Measurements from ENCODE around the gene ZBTB34. TPM values are rescaled to one million over a fixed set of nuclear protein-coding genes. Genes with fewer than 3 reads are reported as not detected.

The ZBTB34 gene
- total and polyA plus RNA-seq, 9 of the 15 experiments (the other 6 are each of a cell fraction or from before 2014, with no cell fraction given), result 2.7 to 15.6 (median 9.8) TPM

DNA sequence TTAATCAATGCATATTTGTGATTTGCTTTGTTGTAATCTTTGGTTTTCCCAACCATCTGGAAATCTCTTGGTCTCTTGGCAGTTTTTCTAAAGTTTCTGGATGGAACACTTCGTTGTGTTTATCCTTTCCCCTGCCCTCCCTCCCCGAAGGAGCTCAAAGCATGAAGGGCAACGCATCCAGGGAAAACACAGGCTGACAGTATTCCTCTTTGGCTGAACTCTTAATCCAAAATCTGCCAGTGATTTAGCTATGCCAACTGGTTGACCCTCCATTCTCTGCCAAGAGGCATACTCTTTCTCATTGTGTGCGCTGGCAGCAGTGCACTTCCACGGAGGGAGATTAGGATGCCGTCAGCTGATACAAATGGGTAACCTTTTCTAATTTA is 20.5 kb downstream of the ZBTB34 start:
- in situ Hi-C loops (cut with MboI), result no loop called here
- no peak overlapping the region for H3K4me3 ChIP-seq
- H3K4me1 ChIP-seq (replicated peaks in 1 of 2; ENCODE audit: control insufficient read depth in 2 of 2, insufficient read depth in 2 of 2, low read length in 2 of 2), result peaks cover 0 to 6% of the 10 kb centered on the region in 2 experiments; a peak in 3 of 5 replicates
- H3K9me3 ChIP-seq (replicated peaks; ENCODE audit: control insufficient read depth, insufficient read depth, low read depth, low read length), result no peaks in the 10 kb centered on the region
- no peak overlapping the region for H3K9ac ChIP-seq (ENCODE audit: insufficient read depth in 1 of 2, low read depth in 2 of 2, low read length in 2 of 2)
- H3K4me2 ChIP-seq (ENCODE audit: insufficient read depth, low read length), result no peak overlapping the region
- no peak for DNase-seq (ENCODE audit: extremely low read depth in 1 of 4, low spot score in 3 of 4)
- no peaks in the 10 kb centered on the region for H3K9me1 ChIP-seq (ENCODE audit: control insufficient read depth, insufficient read depth, low read length)
- no peak overlapping the region for H3K27ac ChIP-seq (ENCODE audit: extremely low read depth, low read depth, low read length)
- TSS peak; percentile 12 for BruUV-seq (replicated peaks)
- no peak for FAIRE-seq
- CTCF ChIA-PET (ENCODE audit: low intra/inter-chr PET ratio), result no interaction called here
- H4K20me1 ChIP-seq (replicated peaks; ENCODE audit: control insufficient read depth, insufficient read depth, low read length), result peaks cover 15% of the 10 kb centered on the region; the same call in 1 of the 2 replicates
- no peak for ATAC-seq
- peaks cover 47% of the 10 kb centered on the region for H3K36me3 ChIP-seq (ENCODE audit: control insufficient read depth, insufficient read depth, low read length)
- POLR2A ChIA-PET, result interaction anchor here (0.5 to 0.6 kb wide), 2 partner anchors 24 to 235 kb away, joined by 3 to 4 read pairs; no protein-coding TSS in a partner anchor
- WGBS (ENCODE audit: insufficient coverage, low coverage, missing lambda C conversion rate), result 87% methylated on average over 6 of the region's 6 CpGs
- intact Hi-C loops (cut with micrococcal nuclease), result no loop called here
- H2AFZ ChIP-seq (ENCODE audit: low read depth, low read length), result no peak overlapping the region
- H3K27me3 ChIP-seq (ENCODE audit: control insufficient read depth in 2 of 2, insufficient read depth in 2 of 2, low read length in 2 of 2), result no peaks in the 10 kb centered on the region
- peaks cover 22% of the 10 kb centered on the region; the same call in 2 of the 3 replicates for H3K79me2 ChIP-seq (ENCODE audit: control insufficient read depth, insufficient read depth, low read length)
- TF ChIP-seq, protein P1, sequence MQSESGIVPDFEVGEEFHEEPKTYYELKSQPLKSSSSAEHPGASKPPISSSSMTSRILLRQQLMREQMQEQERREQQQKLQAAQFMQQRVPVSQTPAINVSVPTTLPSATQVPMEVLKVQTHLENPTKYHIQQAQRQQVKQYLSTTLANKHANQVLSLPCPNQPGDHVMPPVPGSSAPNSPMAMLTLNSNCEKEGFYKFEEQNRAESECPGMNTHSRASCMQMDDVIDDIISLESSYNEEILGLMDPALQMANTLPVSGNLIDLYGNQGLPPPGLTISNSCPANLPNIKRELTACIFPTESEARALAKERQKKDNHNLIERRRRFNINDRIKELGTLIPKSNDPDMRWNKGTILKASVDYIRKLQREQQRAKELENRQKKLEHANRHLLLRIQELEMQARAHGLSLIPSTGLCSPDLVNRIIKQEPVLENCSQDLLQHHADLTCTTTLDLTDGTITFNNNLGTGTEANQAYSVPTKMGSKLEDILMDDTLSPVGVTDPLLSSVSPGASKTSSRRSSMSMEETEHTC (IDR thresholded peaks at IDR 0.05), result no peak
- no peak for TF ChIP-seq DACH1 (IDR thresholded peaks at IDR 0.05; ENCODE audit: partially characterized antibody)
- TF ChIP-seq PTTG1 (tag; IDR thresholded peaks at IDR 0.05; ENCODE audit: low read depth), result no peak
- no peak for TF ChIP-seq FOXP1 (CRISPR knock-in tag; IDR thresholded peaks at IDR 0.05)
- TF ChIP-seq, protein P2, sequence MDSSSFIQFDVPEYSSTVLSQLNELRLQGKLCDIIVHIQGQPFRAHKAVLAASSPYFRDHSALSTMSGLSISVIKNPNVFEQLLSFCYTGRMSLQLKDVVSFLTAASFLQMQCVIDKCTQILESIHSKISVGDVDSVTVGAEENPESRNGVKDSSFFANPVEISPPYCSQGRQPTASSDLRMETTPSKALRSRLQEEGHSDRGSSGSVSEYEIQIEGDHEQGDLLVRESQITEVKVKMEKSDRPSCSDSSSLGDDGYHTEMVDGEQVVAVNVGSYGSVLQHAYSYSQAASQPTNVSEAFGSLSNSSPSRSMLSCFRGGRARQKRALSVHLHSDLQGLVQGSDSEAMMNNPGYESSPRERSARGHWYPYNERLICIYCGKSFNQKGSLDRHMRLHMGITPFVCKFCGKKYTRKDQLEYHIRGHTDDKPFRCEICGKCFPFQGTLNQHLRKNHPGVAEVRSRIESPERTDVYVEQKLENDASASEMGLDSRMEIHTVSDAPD (CRISPR knock-in tag; IDR thresholded peaks at IDR 0.05), result no peak
- TF ChIP-seq SETDB1 (IDR thresholded peaks at IDR 0.05; ENCODE audit: low read length), result no peak
- no peak for TF ChIP-seq HOXB6 (CRISPR knock-in tag; IDR thresholded peaks at IDR 0.05; ENCODE audit: borderline replicate concordance)
- TF ChIP-seq, protein P3, sequence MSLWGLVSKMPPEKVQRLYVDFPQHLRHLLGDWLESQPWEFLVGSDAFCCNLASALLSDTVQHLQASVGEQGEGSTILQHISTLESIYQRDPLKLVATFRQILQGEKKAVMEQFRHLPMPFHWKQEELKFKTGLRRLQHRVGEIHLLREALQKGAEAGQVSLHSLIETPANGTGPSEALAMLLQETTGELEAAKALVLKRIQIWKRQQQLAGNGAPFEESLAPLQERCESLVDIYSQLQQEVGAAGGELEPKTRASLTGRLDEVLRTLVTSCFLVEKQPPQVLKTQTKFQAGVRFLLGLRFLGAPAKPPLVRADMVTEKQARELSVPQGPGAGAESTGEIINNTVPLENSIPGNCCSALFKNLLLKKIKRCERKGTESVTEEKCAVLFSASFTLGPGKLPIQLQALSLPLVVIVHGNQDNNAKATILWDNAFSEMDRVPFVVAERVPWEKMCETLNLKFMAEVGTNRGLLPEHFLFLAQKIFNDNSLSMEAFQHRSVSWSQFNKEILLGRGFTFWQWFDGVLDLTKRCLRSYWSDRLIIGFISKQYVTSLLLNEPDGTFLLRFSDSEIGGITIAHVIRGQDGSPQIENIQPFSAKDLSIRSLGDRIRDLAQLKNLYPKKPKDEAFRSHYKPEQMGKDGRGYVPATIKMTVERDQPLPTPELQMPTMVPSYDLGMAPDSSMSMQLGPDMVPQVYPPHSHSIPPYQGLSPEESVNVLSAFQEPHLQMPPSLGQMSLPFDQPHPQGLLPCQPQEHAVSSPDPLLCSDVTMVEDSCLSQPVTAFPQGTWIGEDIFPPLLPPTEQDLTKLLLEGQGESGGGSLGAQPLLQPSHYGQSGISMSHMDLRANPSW (CRISPR knock-in tag; IDR thresholded peaks at IDR 0.05), result no peak
- TF ChIP-seq ZNF124 (CRISPR knock-in tag; IDR thresholded peaks at IDR 0.05), result no peak
- TF ChIP-seq ZNF384 (IDR thresholded peaks at IDR 0.05; ENCODE audit: low read depth, low read length), result no peak
- no peak for TF ChIP-seq SMAD4 (CRISPR knock-in tag; conservative IDR thresholded peaks at IDR 0.05)
- no peak for TF ChIP-seq CREB1 (IDR thresholded peaks at IDR 0.05)
- no peak for TF ChIP-seq CREB1 (CRISPR knock-in tag; IDR thresholded peaks at IDR 0.05)
- no peak for TF ChIP-seq SIN3A (IDR thresholded peaks at IDR 0.05; ENCODE audit: borderline replicate concordance in 2 of 2, control insufficient read depth in 1 of 2, low read depth in 2 of 2, low read length in 2 of 2)
- TF ChIP-seq, protein P4, sequence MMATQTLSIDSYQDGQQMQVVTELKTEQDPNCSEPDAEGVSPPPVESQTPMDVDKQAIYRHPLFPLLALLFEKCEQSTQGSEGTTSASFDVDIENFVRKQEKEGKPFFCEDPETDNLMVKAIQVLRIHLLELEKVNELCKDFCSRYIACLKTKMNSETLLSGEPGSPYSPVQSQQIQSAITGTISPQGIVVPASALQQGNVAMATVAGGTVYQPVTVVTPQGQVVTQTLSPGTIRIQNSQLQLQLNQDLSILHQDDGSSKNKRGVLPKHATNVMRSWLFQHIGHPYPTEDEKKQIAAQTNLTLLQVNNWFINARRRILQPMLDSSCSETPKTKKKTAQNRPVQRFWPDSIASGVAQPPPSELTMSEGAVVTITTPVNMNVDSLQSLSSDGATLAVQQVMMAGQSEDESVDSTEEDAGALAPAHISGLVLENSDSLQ (IDR thresholded peaks at IDR 0.05), result no peak
- TF ChIP-seq, protein P5, sequence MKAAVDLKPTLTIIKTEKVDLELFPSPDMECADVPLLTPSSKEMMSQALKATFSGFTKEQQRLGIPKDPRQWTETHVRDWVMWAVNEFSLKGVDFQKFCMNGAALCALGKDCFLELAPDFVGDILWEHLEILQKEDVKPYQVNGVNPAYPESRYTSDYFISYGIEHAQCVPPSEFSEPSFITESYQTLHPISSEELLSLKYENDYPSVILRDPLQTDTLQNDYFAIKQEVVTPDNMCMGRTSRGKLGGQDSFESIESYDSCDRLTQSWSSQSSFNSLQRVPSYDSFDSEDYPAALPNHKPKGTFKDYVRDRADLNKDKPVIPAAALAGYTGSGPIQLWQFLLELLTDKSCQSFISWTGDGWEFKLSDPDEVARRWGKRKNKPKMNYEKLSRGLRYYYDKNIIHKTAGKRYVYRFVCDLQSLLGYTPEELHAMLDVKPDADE (conservative IDR thresholded peaks at IDR 0.05; ENCODE audit: control insufficient read depth, low read depth, low read length), result no peak

All from K562 (cell line).